Measurements from ENCODE around the gene LRMDA.

The LRMDA gene

DNA sequence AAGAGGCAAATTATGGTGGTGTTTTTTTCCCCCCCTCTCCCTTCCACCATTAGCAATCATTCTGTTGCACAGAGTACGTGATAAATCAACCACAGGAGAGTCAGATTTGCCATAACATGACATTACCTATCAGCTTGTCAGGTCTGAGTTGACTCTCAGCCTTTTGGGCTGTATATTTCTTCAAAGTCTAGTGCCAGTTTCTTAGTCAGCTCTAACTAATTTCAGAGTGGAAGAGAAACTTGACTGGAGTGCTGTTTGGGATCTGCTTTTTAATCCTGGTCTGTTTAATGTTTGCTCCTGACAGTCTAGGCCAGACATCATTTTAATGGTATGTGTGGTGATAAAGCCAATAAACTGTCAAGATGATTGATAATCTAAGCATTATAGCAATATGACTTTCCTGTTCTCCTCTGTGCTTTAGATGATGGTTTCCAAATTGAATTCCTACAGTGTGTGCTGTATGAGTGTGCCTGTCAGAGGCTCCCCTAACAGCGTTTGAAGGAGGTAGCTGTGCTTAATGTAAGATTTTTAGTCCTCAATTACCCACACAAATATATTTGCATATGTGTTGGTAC, 76.9 kb downstream of the LRMDA start (continued):
- TF ChIP-seq ZNF114 (tag by site-specific recombination; IDR thresholded peaks at IDR 0.05) (no peak), ZSCAN16 (tag by site-specific recombination; IDR thresholded peaks at IDR 0.05) (peak; percentile 72), ZNF664 (tag by site-specific recombination; IDR thresholded peaks at IDR 0.05) (peak; percentile 70), ZNF394 (tag by site-specific recombination; IDR thresholded peaks at IDR 0.05; ENCODE audit: borderline replicate concordance) (peak; percentile 67; the same call in 1 of the 2 replicates), ZNF558 (tag by site-specific recombination; IDR thresholded peaks at IDR 0.05) (0 out of 2 replicates have a peak, but pooled peaks have one; percentile 31), FEZF1 (tag by site-specific recombination; IDR thresholded peaks at IDR 0.05) (peak; percentile 80), ZNF10 (tag by site-specific recombination; IDR thresholded peaks at IDR 0.05) (peak; percentile 9; the same call in 1 of the 2 replicates), ZFHX2 (tag by site-specific recombination; conservative IDR thresholded peaks at IDR 0.05) (no peak), ZNF133 (tag by site-specific recombination; IDR thresholded peaks at IDR 0.05) (no peak), ZIC2 (tag by site-specific recombination; IDR thresholded peaks at IDR 0.05) (no peak), SETDB1 (IDR thresholded peaks at IDR 0.05; ENCODE audit: insufficient read length, low read length) (peak; percentile 10), ZBTB17 (tag by site-specific recombination; IDR thresholded peaks at IDR 0.05) (peak; percentile 95)
- TF ChIP-seq, protein P1, sequence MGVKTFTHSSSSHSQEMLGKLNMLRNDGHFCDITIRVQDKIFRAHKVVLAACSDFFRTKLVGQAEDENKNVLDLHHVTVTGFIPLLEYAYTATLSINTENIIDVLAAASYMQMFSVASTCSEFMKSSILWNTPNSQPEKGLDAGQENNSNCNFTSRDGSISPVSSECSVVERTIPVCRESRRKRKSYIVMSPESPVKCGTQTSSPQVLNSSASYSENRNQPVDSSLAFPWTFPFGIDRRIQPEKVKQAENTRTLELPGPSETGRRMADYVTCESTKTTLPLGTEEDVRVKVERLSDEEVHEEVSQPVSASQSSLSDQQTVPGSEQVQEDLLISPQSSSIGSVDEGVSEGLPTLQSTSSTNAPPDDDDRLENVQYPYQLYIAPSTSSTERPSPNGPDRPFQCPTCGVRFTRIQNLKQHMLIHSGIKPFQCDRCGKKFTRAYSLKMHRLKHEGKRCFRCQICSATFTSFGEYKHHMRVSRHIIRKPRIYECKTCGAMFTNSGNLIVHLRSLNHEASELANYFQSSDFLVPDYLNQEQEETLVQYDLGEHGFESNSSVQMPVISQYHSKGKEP (tag by site-specific recombination; IDR thresholded peaks at IDR 0.05), result 0 out of 2 replicates have a peak, but pooled peaks have one; percentile 2
- TF ChIP-seq, protein P2, sequence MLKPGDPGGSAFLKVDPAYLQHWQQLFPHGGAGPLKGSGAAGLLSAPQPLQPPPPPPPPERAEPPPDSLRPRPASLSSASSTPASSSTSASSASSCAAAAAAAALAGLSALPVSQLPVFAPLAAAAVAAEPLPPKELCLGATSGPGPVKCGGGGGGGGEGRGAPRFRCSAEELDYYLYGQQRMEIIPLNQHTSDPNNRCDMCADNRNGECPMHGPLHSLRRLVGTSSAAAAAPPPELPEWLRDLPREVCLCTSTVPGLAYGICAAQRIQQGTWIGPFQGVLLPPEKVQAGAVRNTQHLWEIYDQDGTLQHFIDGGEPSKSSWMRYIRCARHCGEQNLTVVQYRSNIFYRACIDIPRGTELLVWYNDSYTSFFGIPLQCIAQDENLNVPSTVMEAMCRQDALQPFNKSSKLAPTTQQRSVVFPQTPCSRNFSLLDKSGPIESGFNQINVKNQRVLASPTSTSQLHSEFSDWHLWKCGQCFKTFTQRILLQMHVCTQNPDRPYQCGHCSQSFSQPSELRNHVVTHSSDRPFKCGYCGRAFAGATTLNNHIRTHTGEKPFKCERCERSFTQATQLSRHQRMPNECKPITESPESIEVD (tag by site-specific recombination; IDR thresholded peaks at IDR 0.05), result peak; percentile 91
- TF ChIP-seq, protein P3, sequence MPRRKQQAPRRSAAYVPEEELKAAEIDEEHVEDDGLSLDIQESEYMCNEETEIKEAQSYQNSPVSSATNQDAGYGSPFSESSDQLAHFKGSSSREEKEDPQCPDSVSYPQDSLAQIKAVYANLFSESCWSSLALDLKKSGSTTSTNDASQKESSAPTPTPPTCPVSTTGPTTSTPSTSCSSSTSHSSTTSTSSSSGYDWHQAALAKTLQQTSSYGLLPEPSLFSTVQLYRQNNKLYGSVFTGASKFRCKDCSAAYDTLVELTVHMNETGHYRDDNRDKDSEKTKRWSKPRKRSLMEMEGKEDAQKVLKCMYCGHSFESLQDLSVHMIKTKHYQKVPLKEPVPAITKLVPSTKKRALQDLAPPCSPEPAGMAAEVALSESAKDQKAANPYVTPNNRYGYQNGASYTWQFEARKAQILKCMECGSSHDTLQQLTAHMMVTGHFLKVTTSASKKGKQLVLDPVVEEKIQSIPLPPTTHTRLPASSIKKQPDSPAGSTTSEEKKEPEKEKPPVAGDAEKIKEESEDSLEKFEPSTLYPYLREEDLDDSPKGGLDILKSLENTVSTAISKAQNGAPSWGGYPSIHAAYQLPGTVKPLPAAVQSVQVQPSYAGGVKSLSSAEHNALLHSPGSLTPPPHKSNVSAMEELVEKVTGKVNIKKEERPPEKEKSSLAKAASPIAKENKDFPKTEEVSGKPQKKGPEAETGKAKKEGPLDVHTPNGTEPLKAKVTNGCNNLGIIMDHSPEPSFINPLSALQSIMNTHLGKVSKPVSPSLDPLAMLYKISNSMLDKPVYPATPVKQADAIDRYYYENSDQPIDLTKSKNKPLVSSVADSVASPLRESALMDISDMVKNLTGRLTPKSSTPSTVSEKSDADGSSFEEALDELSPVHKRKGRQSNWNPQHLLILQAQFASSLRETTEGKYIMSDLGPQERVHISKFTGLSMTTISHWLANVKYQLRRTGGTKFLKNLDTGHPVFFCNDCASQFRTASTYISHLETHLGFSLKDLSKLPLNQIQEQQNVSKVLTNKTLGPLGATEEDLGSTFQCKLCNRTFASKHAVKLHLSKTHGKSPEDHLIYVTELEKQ (tag by site-specific recombination; IDR thresholded peaks at IDR 0.05; ENCODE audit: borderline replicate concordance), result peak; percentile 44; the same call in 1 of the 2 replicates
- TF ChIP-seq, protein P4, sequence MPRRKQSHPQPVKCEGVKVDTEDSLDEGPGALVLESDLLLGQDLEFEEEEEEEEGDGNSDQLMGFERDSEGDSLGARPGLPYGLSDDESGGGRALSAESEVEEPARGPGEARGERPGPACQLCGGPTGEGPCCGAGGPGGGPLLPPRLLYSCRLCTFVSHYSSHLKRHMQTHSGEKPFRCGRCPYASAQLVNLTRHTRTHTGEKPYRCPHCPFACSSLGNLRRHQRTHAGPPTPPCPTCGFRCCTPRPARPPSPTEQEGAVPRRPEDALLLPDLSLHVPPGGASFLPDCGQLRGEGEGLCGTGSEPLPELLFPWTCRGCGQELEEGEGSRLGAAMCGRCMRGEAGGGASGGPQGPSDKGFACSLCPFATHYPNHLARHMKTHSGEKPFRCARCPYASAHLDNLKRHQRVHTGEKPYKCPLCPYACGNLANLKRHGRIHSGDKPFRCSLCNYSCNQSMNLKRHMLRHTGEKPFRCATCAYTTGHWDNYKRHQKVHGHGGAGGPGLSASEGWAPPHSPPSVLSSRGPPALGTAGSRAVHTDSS (tag by site-specific recombination; IDR thresholded peaks at IDR 0.05), result peak; percentile 17; the same call in 1 of the 2 replicates
- TF ChIP-seq, protein P5, sequence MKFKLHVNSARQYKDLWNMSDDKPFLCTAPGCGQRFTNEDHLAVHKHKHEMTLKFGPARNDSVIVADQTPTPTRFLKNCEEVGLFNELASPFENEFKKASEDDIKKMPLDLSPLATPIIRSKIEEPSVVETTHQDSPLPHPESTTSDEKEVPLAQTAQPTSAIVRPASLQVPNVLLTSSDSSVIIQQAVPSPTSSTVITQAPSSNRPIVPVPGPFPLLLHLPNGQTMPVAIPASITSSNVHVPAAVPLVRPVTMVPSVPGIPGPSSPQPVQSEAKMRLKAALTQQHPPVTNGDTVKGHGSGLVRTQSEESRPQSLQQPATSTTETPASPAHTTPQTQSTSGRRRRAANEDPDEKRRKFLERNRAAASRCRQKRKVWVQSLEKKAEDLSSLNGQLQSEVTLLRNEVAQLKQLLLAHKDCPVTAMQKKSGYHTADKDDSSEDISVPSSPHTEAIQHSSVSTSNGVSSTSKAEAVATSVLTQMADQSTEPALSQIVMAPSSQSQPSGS (tag by site-specific recombination; IDR thresholded peaks at IDR 0.05; ENCODE audit: low read depth), result 0 out of 2 replicates have a peak, but pooled peaks have one; percentile 8
- TF ChIP-seq, protein P6, sequence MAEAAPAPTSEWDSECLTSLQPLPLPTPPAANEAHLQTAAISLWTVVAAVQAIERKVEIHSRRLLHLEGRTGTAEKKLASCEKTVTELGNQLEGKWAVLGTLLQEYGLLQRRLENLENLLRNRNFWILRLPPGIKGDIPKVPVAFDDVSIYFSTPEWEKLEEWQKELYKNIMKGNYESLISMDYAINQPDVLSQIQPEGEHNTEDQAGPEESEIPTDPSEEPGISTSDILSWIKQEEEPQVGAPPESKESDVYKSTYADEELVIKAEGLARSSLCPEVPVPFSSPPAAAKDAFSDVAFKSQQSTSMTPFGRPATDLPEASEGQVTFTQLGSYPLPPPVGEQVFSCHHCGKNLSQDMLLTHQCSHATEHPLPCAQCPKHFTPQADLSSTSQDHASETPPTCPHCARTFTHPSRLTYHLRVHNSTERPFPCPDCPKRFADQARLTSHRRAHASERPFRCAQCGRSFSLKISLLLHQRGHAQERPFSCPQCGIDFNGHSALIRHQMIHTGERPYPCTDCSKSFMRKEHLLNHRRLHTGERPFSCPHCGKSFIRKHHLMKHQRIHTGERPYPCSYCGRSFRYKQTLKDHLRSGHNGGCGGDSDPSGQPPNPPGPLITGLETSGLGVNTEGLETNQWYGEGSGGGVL (tag by site-specific recombination; IDR thresholded peaks at IDR 0.05), result peak; percentile 38
